Mesenteric fat pad (tissue), 1 donor: Measurements from ENCODE around the gene SMAD6. TPM values are rescaled to one million over a fixed set of nuclear protein-coding genes. Genes with fewer than 3 reads are reported as not detected.

Source experiments
- DNase-seq: peaks from one replicate; pipeline ENCODE4 v3.0.0-alpha.2; 2020; ENCODE audit warnings: low spot score
- total RNA-seq: library from RNA; stranded (reverse); fragmentation: NEBNext Ultra II Directional; extraction: Animal tissue kit (Norgen Biotek cat#: 25700); gene quantifications from one replicate; pipeline ENCODE4 v1.2.1, GENCODE V29; 2021
- donor health status: DM: yes; HTN: yes; CAD: no.

Gene SMAD6
- total RNA-seq, 1 donor from 2014 or later: 32.2 TPM

DNA sequence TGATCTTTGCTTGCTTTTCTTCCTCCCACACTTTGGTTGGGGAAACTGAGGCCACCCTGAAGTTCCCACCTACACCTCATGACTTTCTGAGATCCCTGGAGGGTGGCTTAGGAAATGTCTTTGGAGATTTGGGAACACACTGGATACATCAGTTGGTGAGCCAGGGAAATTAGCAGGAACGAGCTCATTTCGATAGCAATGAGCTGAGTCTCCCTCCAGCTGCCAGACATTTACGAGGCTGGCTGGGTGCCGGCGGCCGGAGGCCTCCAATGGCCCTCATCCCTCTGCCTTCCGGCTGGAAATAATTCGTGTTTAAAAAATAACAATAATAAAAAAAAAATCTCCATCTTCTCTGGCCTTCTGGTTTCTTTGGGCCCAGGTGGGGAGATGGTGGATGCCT, 38.8 kb downstream of the SMAD6 start:
- no peak for DNase-seq

DNA sequence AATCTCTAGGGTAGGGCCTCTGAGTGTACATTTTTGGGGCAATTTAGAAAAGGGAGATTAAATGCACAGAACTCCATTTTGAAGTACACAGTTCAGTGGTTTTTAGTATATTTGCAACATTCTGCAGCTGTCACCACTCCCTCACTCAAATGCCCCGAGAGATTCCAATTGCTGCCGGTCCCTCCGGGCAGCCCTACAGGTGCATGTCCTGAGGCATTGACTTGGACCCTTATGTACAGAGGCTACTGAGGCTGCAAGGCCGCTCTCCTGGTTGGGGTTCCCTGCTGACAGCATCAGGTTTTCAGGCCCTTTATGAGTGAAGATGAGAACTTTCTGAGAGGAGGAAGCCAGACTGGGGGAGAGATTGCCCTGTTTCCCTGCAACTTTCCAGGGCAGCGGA, 39.6 kb downstream of the SMAD6 start:
- no peak for DNase-seq

DNA sequence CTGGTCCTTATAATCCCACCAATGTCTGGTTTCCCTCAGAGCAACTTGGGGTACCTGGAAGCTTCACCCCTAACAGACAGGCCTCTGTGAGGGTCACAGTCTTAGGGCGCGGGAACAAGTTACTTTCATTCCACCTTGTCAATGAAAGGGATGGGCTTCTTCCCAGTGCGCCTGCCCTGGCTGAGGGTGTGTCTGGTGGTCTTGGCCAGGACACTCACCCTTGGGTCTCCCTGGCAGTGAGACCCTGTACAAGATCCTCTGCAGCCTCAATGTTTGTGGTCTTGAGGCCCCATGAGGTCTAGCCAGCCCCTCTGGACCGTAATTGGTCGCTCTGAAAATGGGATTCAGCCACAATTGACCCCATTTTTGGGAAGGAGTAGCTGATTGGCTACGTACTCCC, 40.2 kb downstream of the SMAD6 start:
- DNase-seq: no peak

DNA sequence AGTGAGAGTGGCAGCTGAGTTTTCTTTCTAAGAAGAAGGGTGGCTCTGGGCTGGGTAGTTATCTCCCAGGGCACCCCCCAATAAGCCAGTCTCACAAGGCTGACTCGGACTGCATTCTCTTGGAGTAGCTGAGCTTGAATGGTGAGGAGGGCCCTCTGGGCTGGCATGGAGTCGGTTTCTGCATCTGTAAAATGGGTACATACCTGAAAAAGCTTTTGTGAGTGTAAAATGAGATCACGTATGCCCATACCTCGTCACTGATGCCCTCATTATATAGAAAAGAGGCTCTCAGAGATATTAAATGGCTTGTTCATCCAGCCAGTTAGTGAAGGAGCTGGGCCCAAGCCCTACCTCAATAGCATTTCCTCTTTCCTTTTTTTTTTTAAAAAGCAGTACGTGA, 41.2 kb downstream of the SMAD6 start:
- DNase-seq: no peak

DNA sequence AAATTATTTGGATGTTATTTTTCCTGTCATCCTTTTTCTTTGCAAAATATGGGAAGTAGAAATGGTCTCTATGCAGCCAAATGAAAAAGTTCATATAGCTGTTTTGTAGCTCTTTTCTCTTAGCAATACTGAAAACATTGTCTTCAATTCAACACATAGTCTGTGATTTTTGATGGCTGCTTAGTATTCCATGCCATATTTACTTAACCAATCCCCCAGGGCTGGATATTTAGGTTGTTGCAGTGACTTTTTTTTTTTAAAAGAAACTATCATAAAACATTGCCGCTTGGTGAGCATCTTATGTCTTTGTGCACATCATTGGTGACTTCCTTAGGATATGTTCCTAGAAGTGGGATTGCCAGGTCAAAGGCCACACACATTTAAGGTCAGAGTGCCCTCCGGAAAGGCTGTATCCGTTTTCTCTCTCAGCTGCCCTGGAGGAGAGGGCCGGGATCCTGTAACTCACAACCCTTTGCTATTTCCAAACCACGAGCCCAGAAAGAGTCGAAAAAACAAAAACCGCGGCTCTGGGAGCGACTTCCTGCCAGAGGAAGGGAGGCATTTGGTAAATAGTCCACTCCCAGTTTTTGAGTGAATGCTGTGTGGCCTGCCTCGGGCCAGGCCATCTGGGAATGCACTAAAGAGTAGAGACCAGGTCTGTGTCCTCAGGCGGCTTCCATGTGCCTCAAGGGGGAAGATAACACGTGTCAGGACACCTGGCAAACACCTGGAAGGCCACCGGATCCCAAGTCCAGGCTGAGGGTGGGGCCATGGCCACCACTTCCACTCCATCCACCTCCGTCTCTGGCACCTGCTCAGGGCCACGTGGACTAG, 41.9 kb downstream of the SMAD6 start:
- DNase-seq: no peak

DNA sequence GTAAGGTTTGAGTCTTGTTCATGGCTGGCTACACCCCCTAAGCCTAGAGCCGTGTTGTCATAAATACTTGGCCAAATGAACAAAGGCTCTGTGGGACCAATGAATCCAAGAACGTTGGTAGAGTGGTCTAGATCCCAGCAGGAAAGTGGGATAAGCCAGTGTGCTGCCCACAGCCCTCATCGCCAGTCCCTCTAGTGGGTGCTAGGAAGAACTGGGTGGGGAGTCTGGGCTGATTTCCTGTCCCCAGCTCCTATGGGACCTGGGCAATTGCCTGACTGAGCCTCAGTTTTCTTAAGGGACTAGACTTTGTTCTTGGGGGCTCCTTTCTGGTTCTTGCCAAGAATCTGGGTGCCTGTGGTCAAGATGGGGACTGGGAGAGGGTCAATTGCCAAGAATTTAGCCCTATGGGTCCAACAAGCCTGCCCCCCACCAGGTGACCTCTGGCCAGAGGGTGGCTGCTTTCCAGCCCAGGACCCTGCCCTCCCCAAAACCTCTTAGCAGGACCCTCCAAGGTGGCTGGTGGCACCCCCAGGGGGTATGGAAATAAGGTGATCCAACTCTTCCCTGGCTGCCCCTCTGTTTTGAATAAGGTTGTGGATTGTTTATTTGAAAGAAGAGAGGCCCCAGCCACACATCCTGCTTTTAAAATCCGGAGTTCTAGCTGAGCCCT, 42.7 kb downstream of the SMAD6 start:
- DNase-seq: no peak

DNA sequence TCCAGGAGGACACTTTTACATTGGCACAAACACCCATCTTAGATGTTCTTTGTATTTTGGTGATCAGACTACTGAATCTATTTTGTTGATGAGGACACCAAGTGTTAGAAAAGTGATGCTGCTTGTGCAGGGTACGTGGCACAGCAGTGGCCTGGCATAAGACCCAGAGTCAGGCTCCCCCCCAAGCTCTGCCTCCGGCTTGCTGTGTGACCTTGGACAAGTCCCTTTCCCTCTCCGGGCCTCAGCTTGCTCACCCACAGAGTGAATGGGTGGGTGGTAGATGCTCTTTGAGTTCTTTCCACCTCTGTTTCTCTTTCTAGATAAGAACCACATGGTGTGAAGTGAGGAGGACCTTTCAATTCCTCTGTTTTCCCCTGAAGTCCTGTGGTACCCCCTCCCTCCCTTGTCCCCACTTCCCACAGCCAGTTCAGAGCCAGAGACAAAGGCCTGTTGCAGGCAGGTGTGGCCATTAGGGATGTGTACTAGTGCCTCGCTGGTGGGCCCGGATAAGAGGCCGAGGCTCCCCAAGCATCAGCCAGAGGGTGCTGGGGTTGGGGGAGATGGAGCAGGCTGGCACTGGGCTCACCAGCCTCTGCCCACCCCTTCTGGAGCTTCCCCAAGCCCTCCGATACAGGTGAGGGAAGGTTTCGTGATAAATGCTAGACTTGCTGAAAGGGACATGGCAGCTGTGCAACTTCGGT, 43.6 kb downstream of the SMAD6 start:
- no peak for DNase-seq

DNA sequence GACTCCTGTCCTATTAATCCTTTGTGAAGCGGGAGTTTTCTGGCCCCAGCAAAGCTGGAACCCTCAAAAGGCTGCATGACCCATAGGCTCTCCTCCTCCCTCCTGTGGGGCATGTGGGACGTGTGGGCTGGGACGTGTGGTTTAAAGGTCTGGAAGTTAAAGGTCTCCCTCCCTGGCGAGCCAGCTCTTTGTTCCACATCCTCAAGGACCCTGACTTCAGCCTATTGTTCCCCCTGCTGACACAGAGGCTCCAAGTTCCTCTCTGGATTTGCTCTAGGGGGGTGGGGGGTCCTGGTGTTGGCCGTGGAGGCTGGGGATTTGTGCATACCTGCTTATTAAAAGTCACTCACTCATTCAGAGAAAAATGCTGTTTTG, 44.2 kb downstream of the SMAD6 start:
- DNase-seq: no peak

DNA sequence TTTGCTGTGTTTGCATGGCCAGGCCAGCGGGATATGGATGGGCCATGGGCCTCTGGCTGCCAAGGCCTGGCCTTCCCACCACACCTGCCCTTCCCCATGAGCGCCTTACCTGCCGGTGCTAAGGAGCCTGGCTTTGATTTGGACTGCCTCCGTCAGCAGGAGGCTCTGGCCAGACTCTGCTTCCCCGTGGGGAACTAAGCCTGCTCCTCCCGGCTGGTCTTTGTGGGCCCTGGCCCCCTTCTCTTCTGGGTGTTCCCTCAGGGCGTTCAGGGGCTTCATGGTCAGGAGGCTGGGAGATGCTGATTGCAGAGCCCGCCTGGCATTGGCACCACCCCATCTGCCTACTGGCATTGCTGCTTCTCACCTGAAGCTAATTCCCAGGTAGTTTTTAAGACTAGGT, 45.2 kb downstream of the SMAD6 start:
- no peak for DNase-seq

DNA sequence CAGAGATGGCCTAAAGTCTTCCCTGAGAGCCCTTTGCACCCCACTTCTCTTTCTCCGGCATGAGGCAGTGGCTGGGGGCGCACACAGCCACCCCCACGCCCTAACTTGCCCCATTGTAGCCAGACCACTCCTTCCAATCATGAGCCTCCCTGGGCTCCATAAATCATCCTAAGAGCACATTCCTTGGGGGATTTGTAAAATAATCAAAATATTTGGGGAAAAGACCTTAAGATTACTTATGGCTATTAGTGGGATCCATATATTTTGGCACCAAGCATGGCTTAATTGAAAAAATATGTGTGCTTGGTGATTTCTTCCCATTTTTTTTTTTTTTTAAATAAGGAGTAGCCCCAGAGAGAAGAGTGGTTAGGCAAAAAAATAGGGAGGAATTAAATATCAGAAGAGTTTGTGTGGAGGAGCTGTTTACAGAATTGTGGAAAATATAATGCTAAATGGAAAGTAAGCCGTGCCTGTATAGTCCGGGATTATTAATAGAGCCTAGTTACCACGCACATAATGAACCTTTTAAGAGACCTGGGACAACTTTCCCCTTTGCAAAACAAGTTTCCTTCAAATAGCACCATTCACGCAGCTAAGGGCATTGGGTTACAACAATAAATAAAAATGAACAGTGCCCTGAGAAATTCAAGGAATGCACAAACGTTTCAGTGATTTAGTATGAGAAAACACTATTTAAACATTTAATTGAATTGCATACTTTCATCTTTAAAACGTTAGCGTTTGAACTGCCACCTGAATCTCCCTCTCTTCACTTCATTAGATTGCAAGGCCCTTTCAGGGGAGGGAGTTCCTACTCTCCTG, 46.1 kb downstream of the SMAD6 start:
- no peak for DNase-seq

DNA sequence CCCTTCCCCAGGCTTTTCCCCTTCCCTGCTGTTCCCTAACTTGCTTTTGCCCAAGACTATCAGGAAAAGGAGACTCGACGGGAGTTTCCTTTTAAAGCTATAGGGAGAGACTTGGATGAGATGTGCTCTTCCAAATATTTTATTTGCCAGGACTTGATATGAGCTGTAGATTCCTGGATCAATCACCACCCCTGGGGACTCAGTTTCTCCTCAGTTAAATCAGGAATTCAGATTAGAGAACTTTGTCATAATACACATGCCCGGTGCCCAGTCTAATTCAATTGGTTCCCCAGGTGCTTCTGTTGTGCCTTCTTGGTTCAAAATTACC, 46.6 kb downstream of the SMAD6 start:
- no peak for DNase-seq

DNA sequence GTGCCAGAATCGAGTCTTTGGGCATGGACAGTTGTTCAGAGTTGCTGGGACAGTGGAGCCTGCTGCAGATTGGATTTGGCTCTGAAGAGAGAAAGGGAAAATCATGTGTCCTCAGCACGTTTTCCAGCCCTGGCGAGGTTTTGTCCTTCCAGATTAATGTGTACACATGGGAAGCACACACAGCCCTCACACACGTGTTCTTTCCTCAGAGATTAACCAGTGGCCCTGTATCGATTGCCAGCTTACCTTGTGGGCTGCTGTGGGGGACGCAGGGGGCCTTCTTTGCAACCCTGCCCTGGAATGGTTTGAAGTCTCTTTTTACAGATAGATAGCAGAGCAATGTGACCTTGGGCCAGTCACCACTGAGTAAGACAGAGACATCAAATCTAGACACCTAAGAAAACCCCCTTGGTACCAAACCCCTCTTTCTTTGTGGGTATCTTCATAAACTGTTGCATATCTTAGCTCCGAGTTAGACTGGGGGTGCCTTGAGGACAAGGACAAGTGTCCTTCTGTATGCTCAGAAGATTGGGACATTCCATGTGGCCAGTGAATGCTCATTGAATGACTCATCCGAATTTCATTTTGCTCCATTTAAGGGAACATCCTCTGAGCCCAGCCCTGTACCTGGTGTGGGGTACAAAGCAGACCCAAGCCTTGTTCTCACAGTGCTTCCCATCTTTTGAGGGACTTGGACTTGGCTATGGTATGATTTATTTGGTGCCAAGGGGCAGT, 48.0 kb downstream of the SMAD6 start:
- no peak for DNase-seq

DNA sequence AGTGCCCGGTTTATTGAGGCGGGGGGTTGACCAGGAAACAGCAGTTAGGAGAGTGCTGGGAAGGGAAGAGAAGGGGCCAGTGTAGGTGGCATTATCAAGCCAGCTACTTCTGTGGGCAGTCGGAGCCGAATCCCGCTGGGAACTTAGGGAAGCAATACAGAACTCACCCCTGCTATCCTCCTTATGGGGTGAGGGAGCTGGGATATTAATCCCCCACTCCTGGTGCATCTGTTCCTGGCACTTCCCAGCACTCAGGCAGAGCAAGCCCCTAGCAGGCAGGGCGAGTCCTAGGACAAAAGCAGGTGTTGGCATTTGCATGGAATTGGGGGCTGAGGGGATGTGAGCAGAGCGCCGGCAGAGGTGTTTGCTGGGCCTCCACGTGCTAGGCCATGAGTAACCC, 48.6 kb downstream of the SMAD6 start:
- no peak for DNase-seq

DNA sequence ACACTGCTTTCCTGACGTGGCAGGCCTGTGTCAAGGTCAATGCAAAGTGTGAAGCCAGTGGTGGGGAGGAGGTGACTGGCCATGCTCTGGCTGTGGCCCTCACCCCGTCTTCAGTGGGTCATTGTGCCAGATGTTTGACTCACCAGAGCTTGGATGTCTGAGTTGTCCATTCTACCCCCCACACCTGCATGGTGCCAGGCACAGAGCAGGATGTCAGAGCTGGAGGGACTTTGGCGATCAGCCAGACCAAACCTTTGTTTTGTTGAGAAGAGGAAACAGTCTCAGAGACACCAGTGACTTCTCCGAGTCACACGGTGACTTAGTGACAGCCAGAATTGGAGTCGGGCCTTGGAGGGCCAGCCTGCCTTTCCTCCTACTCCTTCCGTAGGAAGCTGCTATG, 49.5 kb downstream of the SMAD6 start:
- DNase-seq: no peak

DNA sequence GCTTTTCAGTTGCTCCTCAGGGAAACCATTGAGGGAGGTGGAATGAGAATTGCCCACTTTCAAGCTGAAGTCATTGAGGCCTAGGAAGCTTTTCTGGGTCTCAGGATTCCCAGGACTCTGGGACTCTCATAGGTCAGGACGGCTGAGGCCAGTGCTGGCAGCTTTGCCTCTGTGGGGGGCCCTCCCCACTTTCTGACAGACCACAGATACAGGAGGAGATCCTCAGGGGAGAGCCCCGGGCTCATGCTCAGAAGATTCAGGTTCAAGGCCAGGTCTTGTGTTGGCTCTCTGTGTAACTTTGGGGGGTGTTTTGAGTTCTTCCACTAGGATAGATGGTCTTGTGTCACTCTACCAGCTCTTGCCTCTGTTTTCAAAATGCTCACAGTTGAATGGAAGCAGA, 50.0 kb downstream of the SMAD6 start:
- no peak for DNase-seq

DNA sequence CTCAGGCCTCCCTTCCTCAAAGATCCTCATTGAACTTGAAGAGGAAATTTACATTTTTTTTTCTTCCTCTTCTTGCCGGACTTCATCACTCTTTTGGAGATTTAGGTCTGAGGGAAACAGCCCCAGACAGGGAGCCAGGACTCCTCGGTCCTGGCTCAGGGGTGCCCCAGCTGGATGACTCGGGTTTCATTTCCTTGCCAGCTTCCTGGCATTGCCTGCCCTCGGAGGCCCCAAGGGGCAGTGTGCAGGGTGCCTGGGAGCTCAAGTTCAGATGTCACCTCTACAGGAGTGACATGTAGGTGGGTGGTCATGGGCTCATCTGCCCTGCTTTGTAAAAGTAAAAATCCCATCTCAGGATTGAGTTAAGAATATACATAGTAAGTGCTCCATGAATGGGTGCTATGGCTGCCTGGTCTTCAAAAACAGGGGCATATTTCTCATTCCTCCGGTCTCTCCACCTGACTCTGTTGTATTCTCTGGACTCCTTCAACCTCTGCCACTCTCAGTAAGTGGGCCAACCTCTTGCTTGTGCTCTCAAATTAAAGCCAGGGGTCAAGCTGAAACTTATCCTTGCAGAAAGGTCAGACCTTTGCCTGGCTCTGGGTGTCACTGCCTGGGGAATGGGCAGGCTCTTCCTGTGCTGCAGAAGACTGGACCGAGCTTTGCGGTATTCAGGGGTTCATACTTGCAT, 51.8 kb downstream of the SMAD6 start:
- no peak for DNase-seq

DNA sequence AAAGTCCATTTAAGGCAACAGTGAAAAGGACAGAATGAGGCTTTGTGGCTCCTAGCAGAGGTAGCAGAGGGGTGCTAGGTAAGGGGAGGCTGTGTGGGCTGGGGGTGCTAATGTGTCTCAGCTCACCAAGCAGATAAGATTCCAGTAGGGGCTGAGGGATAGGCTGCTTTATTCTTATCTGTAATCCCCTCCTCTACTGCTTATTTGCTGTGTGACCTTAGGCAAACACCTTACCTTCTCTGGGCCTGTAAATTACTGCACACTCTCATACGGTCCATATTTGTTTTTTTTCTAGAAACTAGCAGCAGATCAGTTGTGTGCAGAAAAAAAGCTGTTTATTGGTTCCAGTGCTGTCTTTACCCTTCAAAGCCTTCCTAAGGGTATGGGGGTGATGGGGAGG, 52.8 kb downstream of the SMAD6 start:
- no peak for DNase-seq

DNA sequence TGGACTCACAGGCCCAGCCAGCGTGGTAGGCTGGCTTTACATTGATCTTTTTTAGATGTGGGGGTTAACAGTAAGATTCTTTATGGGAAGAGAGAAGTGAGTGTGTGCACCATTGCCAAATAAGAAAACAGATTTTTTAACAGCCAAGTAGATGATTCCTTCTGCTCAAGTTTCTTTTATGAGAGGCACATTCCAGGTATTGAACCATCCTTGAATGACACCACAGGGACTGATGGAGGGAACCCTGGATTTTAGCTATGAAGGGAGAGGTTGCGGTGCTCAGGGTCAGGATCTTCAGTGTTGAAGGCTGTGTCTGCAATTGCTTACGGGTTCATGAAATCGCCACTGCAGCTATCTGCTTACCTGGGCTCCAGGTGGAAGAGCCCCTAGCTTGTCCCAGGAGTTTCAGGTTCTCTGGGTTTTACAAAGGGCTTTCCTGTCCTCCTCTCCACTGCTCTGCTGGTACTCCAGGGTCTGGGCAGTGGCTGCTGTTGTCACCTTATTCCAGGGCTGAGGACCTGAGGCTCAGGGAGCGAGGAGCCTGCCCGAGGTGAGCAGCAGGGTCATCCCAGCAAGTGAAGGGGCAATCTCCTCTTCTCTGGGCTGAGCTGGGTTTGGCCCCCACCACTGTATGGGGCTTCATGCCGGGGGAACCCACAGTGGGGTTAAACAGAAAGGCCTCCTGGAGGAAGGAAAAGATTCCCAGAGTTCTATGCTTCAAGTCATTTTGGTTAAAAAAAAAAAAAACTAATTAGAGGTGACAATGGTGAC, 53.4 kb downstream of the SMAD6 start:
- no peak for DNase-seq

DNA sequence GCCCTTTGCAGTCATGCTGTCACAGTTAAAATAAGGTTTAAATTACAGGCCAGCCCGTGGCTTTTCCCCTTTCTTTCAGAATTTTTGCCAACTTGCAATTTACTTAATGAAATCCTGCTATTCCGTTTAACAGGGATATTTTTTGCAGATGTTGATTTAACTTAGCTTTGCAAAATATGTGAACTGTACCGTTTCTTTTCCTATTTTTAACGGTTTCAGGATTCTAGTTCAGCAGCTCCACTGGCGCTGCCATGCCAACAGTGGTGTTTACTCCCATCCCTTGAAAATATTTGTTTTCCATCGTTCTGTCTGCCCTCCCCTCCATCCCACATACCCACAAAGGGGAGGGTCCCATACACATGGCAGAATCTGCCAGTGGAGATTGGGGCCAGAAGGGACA, 54.3 kb downstream of the SMAD6 start:
- no peak for DNase-seq

DNA sequence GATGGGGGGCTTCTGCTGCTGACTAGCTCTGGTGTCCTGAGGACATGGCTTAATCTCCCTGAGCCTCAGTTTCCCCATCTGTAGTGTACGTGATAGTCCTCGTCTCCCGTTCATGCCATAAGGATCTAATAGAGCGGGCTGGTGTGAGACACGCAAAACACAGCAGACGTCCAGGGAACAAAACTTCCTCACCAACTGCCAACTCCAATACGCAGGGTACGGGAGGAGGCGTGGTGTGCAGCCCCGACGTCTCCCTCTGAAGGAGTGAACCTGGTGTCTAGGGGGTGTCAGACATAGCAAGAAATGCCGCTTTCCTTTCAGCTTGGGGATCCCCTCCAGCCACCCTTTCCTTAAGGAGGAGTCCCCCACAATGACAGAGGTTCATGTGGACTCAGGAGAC, 55.0 kb downstream of the SMAD6 start:
- DNase-seq: no peak
